Measurements from ENCODE around the gene PIK3C2A.

The PIK3C2A gene

DNA sequence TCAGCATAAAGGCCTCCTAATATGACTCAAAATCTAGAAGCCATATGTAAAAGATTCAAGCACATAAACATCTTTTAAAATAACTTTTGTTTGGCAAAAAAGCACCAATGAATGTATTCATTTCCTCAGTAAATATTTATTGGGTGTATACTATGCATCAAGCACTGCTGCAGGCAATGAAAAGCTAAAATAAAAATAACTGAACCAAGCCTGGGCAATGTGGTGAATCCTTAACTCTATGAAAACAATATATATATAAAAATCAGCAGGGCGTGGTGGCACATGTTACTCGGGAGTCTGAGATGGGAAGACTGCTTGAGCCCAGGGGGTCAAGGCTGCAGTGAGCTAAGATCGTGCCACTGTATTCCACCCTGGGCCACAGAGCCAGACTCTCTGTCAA lies 27.8 kb downstream of the PIK3C2A start:
- TF ChIP-seq, protein P1, sequence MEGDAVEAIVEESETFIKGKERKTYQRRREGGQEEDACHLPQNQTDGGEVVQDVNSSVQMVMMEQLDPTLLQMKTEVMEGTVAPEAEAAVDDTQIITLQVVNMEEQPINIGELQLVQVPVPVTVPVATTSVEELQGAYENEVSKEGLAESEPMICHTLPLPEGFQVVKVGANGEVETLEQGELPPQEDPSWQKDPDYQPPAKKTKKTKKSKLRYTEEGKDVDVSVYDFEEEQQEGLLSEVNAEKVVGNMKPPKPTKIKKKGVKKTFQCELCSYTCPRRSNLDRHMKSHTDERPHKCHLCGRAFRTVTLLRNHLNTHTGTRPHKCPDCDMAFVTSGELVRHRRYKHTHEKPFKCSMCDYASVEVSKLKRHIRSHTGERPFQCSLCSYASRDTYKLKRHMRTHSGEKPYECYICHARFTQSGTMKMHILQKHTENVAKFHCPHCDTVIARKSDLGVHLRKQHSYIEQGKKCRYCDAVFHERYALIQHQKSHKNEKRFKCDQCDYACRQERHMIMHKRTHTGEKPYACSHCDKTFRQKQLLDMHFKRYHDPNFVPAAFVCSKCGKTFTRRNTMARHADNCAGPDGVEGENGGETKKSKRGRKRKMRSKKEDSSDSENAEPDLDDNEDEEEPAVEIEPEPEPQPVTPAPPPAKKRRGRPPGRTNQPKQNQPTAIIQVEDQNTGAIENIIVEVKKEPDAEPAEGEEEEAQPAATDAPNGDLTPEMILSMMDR (IDR thresholded peaks at IDR 0.05; ENCODE audit: low read depth, low read length), result no peak
- H3K36me3 ChIP-seq, result no peaks in the 10 kb centered on the region
- no peak for DNase-seq
- no peaks in the 10 kb centered on the region for H3K4me1 ChIP-seq
- no peaks in the 10 kb centered on the region for H3K9me3 ChIP-seq
- no peak overlapping the region for H3K4me3 ChIP-seq (ENCODE audit: low read depth, low read length)
- H3K27me3 ChIP-seq, result no peaks in the 10 kb centered on the region

DNA sequence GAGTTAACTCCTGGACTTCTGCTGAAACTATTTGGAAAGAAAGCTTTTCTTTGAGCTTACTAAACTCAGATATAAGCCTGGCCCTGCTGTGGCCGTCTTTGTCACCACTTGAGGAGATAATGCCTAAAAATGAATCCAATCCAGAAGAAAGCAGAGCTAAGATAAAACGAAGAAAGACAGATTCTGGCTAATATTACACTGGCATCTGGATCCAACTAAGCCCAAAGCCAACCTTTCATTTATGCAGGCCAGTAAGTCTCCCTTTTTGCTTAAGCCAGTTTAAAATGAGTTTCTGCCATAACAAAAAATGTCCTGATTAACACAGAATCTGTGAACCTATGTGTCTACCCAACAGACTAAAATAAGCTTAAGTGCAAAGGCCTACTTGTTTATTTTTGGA lies 34.5 kb downstream of the PIK3C2A start:
- no peaks in the 10 kb centered on the region for H3K27me3 ChIP-seq
- H3K4me3 ChIP-seq (ENCODE audit: low read depth, low read length), result no peak overlapping the region
- H3K9me3 ChIP-seq, result no peaks in the 10 kb centered on the region
- DNase-seq, result no peak
- no peaks in the 10 kb centered on the region for H3K4me1 ChIP-seq
- TF ChIP-seq, protein P1 (IDR thresholded peaks at IDR 0.05; ENCODE audit: low read depth, low read length), result no peak
- no peaks in the 10 kb centered on the region for H3K36me3 ChIP-seq

DNA sequence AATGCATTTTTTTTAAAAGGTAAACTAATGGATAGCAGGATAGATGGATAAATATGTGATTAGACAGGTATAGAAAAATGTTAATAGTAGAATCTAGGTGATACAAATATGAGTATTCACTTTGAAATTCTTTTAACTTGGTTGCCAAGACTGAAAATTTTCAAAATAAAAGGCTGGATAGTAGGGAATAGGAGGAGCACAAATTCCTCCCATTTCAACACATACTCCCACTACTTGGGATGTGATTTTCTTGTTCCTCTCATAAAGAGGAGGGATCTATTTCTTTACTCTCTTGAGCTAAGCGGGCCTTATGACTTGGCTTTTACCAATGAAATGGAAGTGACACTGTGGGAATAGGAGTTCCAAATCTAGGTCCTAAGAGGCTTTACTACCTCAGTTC lies 35.9 kb downstream of the PIK3C2A start:
- Histone ChIP-seq H3K27me3 (no peaks in the 10 kb centered on the region), H3K36me3 (no peaks in the 10 kb centered on the region), H3K4me3 (ENCODE audit: low read depth, low read length) (no peak overlapping the region), H3K4me1 (no peaks in the 10 kb centered on the region), H3K9me3 (no peaks in the 10 kb centered on the region)
- DNase-seq, result no peak
- TF ChIP-seq, protein P1 (IDR thresholded peaks at IDR 0.05; ENCODE audit: low read depth, low read length), result no peak

DNA sequence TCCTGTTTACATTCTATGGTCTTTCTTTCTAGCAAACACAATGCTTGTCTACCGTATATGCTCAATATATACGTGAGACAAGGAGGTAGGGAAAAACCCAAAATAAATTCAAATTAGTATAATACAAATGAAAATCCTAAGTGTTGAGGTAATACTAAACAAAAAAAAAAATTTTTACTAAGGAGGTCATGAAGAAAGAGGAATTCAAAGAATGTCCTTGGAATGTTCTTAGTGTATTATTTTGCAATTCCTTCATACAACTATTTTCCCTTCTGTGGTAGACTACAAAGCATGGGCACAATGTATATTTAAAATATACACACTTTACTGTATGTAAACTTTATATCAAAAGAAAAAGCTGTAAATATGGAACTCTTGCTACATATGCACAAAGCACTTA lies 36.4 kb downstream of the PIK3C2A start:
- H3K27me3 ChIP-seq, result no peaks in the 10 kb centered on the region
- H3K36me3 ChIP-seq, result no peaks in the 10 kb centered on the region
- no peak overlapping the region for H3K4me3 ChIP-seq (ENCODE audit: low read depth, low read length)
- no peak for DNase-seq
- H3K4me1 ChIP-seq, result no peaks in the 10 kb centered on the region
- TF ChIP-seq, protein P1 (IDR thresholded peaks at IDR 0.05; ENCODE audit: low read depth, low read length), result no peak
- H3K9me3 ChIP-seq, result no peaks in the 10 kb centered on the region

DNA sequence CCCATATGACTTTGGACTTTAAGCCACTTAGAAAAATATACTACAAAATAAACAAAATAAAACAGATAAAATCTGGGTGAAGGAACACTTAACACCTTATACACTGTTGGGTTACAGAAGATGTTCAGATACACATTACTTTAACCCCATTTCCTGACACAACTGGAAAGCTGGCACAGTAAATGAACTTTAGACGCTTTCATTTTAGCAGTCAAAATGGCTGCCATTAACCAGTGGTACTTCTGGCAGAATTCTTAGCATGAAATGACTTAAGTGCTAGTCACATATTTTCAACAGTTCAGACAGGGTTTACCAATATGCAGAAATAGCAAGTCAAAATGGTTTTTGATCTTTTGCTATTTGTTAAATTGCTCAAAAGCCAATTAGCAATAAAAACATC lies 37.9 kb downstream of the PIK3C2A start:
- no peak for DNase-seq
- no peaks in the 10 kb centered on the region for H3K4me1 ChIP-seq
- TF ChIP-seq, protein P1 (IDR thresholded peaks at IDR 0.05; ENCODE audit: low read depth, low read length), result no peak
- H3K4me3 ChIP-seq (ENCODE audit: low read depth, low read length), result no peak overlapping the region
- H3K27me3 ChIP-seq, result no peaks in the 10 kb centered on the region
- no peaks in the 10 kb centered on the region for H3K36me3 ChIP-seq
- no peaks in the 10 kb centered on the region for H3K9me3 ChIP-seq

DNA sequence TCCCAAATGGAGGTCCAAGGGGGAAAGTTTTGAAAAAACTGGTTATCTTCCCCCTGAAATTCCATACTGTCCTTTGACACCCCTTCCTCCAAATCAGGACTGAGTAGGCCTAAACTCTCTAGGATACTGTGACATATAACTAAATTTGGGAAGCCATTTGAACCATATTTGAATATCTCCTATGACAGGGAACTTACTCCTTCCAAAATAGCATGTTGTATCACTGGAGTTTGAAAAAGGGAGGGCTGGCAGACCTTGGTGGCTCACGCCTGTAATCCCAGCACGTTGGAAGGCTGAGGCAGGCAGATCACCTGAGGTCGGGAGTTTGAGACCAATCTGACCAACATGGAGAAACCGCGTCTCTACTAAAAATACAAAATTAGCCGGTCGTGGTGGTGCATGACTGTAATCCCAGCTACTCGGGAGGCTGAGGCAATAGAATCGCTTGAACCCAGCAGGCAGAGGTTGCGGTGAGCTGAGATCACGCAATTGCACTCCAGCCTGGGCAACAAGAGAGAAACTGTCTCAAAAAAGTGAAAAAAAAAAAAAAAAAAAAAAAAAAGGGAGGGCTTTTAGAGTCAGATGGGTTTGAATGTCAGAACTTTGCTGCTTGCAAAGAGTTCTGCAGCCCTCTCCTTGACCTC lies 42.4 kb downstream of the PIK3C2A start:
- no peak overlapping the region for H3K4me3 ChIP-seq (ENCODE audit: low read depth, low read length)
- no peak for DNase-seq
- H3K27me3 ChIP-seq, result no peaks in the 10 kb centered on the region
- H3K4me1 ChIP-seq, result no peaks in the 10 kb centered on the region
- TF ChIP-seq, protein P1 (IDR thresholded peaks at IDR 0.05; ENCODE audit: low read depth, low read length), result no peak
- H3K9me3 ChIP-seq, result no peaks in the 10 kb centered on the region
- no peaks in the 10 kb centered on the region for H3K36me3 ChIP-seq
